Muscle layer of duodenum (tissue), 2 donors: ENCODE results near the gene RABL6.
"Not testable (repeated sequence)": the region's sequence is repeated elsewhere in the genome, so short reads cannot be mapped to it uniquely, and the experiment has no call there.

ENCODE experiments used
- H3K27ac ChIP-seq: one replicate; pipeline ENCODE4 v1.7.0; 2013; ENCODE audit warnings: mild to moderate bottlenecking, low read length
- H3K27me3 ChIP-seq: one replicate; pipeline ENCODE4 v1.7.0; 2013; ENCODE audit warnings: low read depth, mild to moderate bottlenecking, control low read depth, low read length
- H3K36me3 ChIP-seq, 2 donors: one replicate each; pipeline ENCODE4 v1.7.0; 2013; ENCODE audit warnings: low read length in 2 of 2, control low read depth in 1 of 2, mild to moderate bottlenecking in 1 of 2; ENCODE audit not compliant: insufficient read depth in 2 of 2, control insufficient read depth in 1 of 2
- H3K4me1 ChIP-seq, 2 donors: one replicate each; pipeline ENCODE4 v1.7.0; 2013; ENCODE audit warnings: low read length in 2 of 2, mild to moderate bottlenecking in 2 of 2, control low read depth in 1 of 2, moderate library complexity in 1 of 2; ENCODE audit not compliant: insufficient read depth in 2 of 2, control insufficient read depth in 1 of 2
- H3K4me3 ChIP-seq, 2 donors: one replicate each; pipeline ENCODE4 v1.7.0; 2013; ENCODE audit warnings: low read length in 2 of 2, low read depth in 1 of 2, mild to moderate bottlenecking in 1 of 2
- H3K9me3 ChIP-seq, 2 donors: one replicate each; pipeline ENCODE4 v1.7.0; 2013; ENCODE audit warnings: low read length in 2 of 2, control low read depth in 1 of 2, mild to moderate bottlenecking in 1 of 2; ENCODE audit not compliant: control insufficient read depth in 1 of 2
- donor health status: healthy.

The RABL6 gene

GRCh38 chr9:136827794-136828473 is 20.2 kb downstream of the RABL6 start:
- no peaks in the 10 kb centered on the region for H3K9me3 ChIP-seq
- H3K36me3 ChIP-seq: peaks cover 13 to 90% of the 10 kb centered on the region in 2 donors
- H3K4me1 ChIP-seq: no peaks in the 10 kb centered on the region
- H3K27me3 ChIP-seq: no peaks in the 10 kb centered on the region
- no peak overlapping the region for H3K27ac ChIP-seq
- H3K4me3 ChIP-seq: no peak overlapping the region

GRCh38 chr9:136828474-136829140 is 20.9 kb downstream of the RABL6 start:
- Histone ChIP-seq H3K4me1 (no peaks in the 10 kb centered on the region), H3K9me3 (no peaks in the 10 kb centered on the region), H3K4me3 (no peak overlapping the region), H3K27ac (no peak overlapping the region), H3K27me3 (no peaks in the 10 kb centered on the region), H3K36me3 (peaks cover 13 to 88% of the 10 kb centered on the region in 2 donors)

GRCh38 chr9:136829412-136829811 is 21.7 kb downstream of the RABL6 start:
- H3K27me3 ChIP-seq: no peaks in the 10 kb centered on the region
- peaks cover 13 to 83% of the 10 kb centered on the region in 2 donors for H3K36me3 ChIP-seq
- H3K4me1 ChIP-seq: no peaks in the 10 kb centered on the region

GRCh38 chr9:136829981-136830885 is 22.5 kb downstream of the RABL6 start:
- Histone ChIP-seq H3K4me1 (no peaks in the 10 kb centered on the region), H3K27ac (no peak overlapping the region), H3K4me3 (no peak overlapping the region), H3K36me3 (peaks cover 13 to 77% of the 10 kb centered on the region in 2 donors), H3K9me3 (no peaks in the 10 kb centered on the region), H3K27me3 (no peaks in the 10 kb centered on the region)

More at GRCh38 chr9:136829412-136829811, 21.7 kb downstream of the RABL6 start:
- H3K4me3 ChIP-seq: no peak overlapping the region
- no peak overlapping the region for H3K27ac ChIP-seq
- H3K9me3 ChIP-seq: no peaks in the 10 kb centered on the region

- Histone ChIP-seq H3K27me3 (no peaks in the 10 kb centered on the region), H3K4me3 (no peak overlapping the region), H3K9me3 (no peaks in the 10 kb centered on the region), H3K4me1 (no peaks in the 10 kb centered on the region), H3K27ac (no peak overlapping the region), H3K36me3 (peaks cover 13 to 70% of the 10 kb centered on the region in 2 donors)
These were observed 23.4 kb downstream of the RABL6 start for GRCh38 chr9:136831002-136831719.

- H3K27me3 ChIP-seq: no peaks in the 10 kb centered on the region
- H3K27ac ChIP-seq: no peak overlapping the region
- peaks cover 13 to 69% of the 10 kb centered on the region in 2 donors for H3K36me3 ChIP-seq
- H3K9me3 ChIP-seq: no peaks in the 10 kb centered on the region
- H3K4me3 ChIP-seq: no peak overlapping the region
- H3K4me1 ChIP-seq: no peaks in the 10 kb centered on the region
These were observed 24.0 kb downstream of the RABL6 start for GRCh38 chr9:136831720-136832104.

- Histone ChIP-seq H3K4me3 (no peak overlapping the region), H3K36me3 (peaks cover 13 to 62% of the 10 kb centered on the region in 2 donors), H3K27ac (no peak overlapping the region)
These were observed 24.8 kb downstream of the RABL6 start for GRCh38 chr9:136832581-136832980.

GRCh38 chr9:136833381-136834048 is 25.8 kb downstream of the RABL6 start:
- peaks cover 13 to 61% of the 10 kb centered on the region in 2 donors for H3K36me3 ChIP-seq

More at GRCh38 chr9:136832581-136832980, 24.8 kb downstream of the RABL6 start:
- Histone ChIP-seq H3K9me3 (no peaks in the 10 kb centered on the region), H3K27me3 (no peaks in the 10 kb centered on the region), H3K4me1 (no peaks in the 10 kb centered on the region)

GRCh38 chr9:136835162-136835931 is 27.6 kb downstream of the RABL6 start:
- H3K9me3 ChIP-seq: no peaks in the 10 kb centered on the region
- no peak overlapping the region for H3K4me3 ChIP-seq
- H3K4me1 ChIP-seq: no peaks in the 10 kb centered on the region
- no peaks in the 10 kb centered on the region for H3K27me3 ChIP-seq
- H3K27ac ChIP-seq: no peak overlapping the region
- peaks cover 5 to 56% of the 10 kb centered on the region in 2 donors for H3K36me3 ChIP-seq

More at GRCh38 chr9:136833381-136834048, 25.8 kb downstream of the RABL6 start:
- H3K4me3 ChIP-seq, H3K4me1 ChIP-seq, H3K9me3 ChIP-seq, H3K27ac ChIP-seq, H3K27me3 ChIP-seq: not testable (repeated sequence)
